Spleen (tissue), 7 donors: ENCODE data around the gene CFC1B.
"Not testable (repeated sequence)": the region's sequence is repeated elsewhere in the genome, so short reads cannot be mapped to it uniquely, and the experiment has no call there.

Experiments
- CTCF ChIP-seq, 11 experiments: fragments of 200-600 bp in 7 of 11; fragments of 450-650 bp in 4 of 11; sonication (generic) in 4 of 11; IDR thresholded peaks in 8 of 11; conservative IDR thresholded peaks in 3 of 11; 1 replicate in 7 of 11; 2 replicates in 4 of 11; pipeline versions ENCODE4 v1.4.0 to v1.8.0; 2016 to 2021; ENCODE audit warnings: antibody characterized with exemption in 11 of 11, inconsistent platforms in 4 of 11, mild to moderate bottlenecking in 1 of 11
- POLR2A ChIP-seq, 3 donors: fragments of 450-650 bp; IDR thresholded peaks; one replicate each; pipeline ENCODE4 v1.5.1; 2017; ENCODE audit warnings: antibody characterized with exemption in 3 of 3, mild to moderate bottlenecking in 1 of 3
- POLR2AphosphoS5 ChIP-seq, 3 donors: sonication (generic); formaldehyde crosslinking; IDR thresholded peaks; one replicate each; pipeline ENCODE4 v1.5.1; 2017; ENCODE audit warnings: antibody characterized with exemption in 3 of 3
- donor health status: DM: no; HTN: no; CAD: no; lungs with moderate emphysema.
- donor health status: DM: no; HTN: no; CAD: no.
- donor health status: DM: no; HTN: no; CAD: no.

- not testable (repeated sequence) for TF ChIP-seq POLR2A (IDR thresholded peaks at IDR 0.05); CTCF (IDR thresholded peaks at IDR 0.05 in 8 of 11, conservative IDR thresholded peaks at IDR 0.05 in 3 of 11); POLR2AphosphoS5 (IDR thresholded peaks at IDR 0.05)
These were observed 29.9 kb upstream of the CFC1B start for GRCh38 chr2:130491073-130491472.
